Measurements from ENCODE around the gene EZR.

- no peak for TF ChIP-seq POLR2A (IDR thresholded peaks at IDR 0.05; ENCODE audit: low read depth, low read length)
- TF ChIP-seq POLR2AphosphoS5 (IDR thresholded peaks at IDR 0.05; ENCODE audit: low read depth, low read length), result no peak
- TF ChIP-seq TAF1 (IDR thresholded peaks at IDR 0.05; ENCODE audit: borderline replicate concordance, low read depth, low read length), result no peak
These were observed 33.3 kb upstream of the EZR start for GRCh38 chr6:158852312-158853071.

Data from GM12892 (cell line).